ENCODE results near the gene PRKAR1B.

The PRKAR1B gene

GRCh38 chr7:707296-708000 lies 19.6 kb downstream of the PRKAR1B start:
- no peak for TF ChIP-seq CTCF (conservative IDR thresholded peaks at IDR 0.05)
- H3K27ac ChIP-seq: no peak overlapping the region

- H3K27ac ChIP-seq: no peak overlapping the region
- no peak for TF ChIP-seq CTCF (conservative IDR thresholded peaks at IDR 0.05)
Measured at GRCh38 chr7:706721-707120, 20.4 kb downstream of the PRKAR1B start.

GRCh38 chr7:703049-703448 lies 24.0 kb downstream of the PRKAR1B start:
- H3K27ac ChIP-seq: no peak overlapping the region
- TF ChIP-seq CTCF (conservative IDR thresholded peaks at IDR 0.05): no peak

- no peak for TF ChIP-seq CTCF (conservative IDR thresholded peaks at IDR 0.05)
- no peak overlapping the region for H3K27ac ChIP-seq
Measured at GRCh38 chr7:701086-701671, 25.9 kb downstream of the PRKAR1B start.

DNA sequence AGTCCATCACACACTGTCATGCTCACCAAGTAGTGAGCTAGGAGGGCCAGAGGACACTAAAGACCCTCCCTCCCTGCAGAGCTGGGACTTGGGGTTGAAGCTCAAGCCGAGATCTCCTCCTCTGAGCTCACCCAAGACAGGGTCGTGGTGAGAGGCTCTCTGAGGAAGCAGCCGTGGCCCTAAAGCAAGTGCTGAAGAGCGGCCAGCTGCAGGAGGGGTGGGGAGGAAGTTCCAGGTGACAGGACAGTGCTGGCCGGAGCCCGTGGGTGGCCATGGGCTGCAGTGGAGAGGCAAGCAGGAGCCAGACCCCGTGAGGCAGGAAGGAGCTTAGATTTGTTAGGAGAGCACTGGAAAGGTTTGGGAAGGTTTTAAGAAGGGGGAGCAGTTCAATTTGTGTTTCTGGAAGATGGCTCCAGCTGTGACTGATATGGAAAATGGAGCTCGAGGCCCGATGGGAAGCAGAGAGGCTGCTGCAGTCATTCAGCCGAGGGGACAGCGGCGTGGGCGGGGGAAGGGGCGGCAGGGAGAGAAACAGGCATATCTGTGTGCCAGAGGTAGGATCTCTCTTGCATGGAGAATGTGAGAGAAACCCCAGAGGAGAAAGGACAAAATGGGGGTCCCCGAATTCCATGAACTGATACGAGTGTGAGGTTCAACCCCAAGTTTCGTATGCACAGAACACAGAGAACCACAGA lies 27.5 kb downstream of the PRKAR1B start:
- no peak for TF ChIP-seq CTCF (conservative IDR thresholded peaks at IDR 0.05)

DNA sequence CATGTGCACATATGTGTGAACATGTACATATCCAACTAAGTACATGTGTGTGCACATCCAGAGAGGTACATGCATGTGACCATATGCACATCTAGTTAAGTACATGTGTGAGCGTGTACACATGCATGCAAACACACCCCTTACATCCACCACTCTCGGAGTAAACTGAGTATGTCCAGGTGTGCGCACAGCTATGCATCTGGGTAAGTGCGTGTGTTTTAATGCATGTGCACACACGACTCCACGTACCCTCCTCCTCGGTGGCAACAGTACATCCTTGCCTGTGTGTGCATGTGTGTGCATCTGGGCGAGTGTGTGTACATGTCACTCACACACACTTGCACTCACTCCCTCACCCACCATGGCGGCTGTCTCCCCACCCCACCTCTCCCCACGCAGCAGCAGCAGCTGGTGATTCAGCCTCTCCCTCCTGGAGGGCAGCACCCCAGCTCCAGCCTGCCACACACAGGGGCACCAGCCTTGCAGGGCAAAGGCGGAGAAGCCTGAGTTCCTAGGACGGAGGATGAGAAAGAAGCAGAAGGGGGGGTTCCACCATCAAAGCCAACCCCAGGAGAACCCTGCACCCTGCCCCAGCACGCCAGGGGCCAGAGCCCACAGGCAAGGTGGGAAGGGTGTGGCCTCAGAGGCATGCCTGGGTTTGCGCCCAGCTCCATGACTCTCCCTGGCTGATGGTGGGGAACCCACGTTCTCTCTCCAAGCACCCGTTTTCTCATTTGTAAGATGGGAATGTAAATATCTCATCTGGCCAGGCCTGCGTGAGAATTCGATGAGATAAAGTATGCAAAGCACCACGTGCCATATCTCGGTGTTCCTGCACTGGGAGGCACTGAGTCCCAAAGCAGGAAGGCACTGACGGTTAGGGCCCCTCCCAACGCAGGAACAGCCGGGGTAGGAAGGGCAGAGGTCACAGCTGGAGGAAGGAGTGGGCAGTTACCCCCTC lies 28.3 kb downstream of the PRKAR1B start:
- H3K27ac ChIP-seq: no peak overlapping the region
- TF ChIP-seq CTCF (conservative IDR thresholded peaks at IDR 0.05): no peak

More for the DNA sequence above, 27.5 kb downstream of the PRKAR1B start:
- H3K27ac ChIP-seq: no peak overlapping the region
